ENCODE measurements around the gene BBOX1.

- TF ChIP-seq EZH2 (IDR thresholded peaks at IDR 0.05) (no peak), CTCF (IDR thresholded peaks at IDR 0.05 in 2 of 3, conservative IDR thresholded peaks at IDR 0.05 in 1 of 3; ENCODE audit: borderline replicate concordance in 1 of 3, insufficient read depth in 1 of 3, low read depth in 2 of 3, low read length in 2 of 3) (no peak), SP1 (IDR thresholded peaks at IDR 0.05; ENCODE audit: low read depth) (no peak), CEBPB (IDR thresholded peaks at IDR 0.05; ENCODE audit: low read depth) (no peak), EGR1 (IDR thresholded peaks at IDR 0.05; ENCODE audit: low read depth) (no peak)
Observed at GRCh38 chr11:27058456-27058855, 17.8 kb downstream of the BBOX1 start.

All from HCT116 (cell line).